ENCODE data around the gene ARSK.

DNA sequence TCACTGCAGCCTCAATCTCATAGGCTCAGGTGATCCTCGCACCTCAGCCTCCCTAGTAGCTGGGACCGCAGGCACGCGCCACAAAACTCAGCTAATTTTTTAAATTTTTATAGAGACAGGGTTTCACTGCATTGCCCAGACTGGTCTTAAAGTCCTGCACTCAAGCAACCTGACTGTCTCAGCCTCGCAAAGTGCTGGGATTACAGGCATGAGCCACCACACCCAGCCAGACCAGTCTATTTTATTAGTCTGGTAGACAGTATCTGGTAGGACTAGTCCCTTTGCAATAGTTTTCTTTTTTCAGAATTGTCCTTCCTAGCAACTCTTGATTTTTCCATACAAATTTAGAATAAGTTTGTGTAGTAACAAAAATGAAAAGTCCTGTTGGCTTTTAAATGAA lies 50.9 kb downstream of the ARSK start:
- TF ChIP-seq, protein P1, sequence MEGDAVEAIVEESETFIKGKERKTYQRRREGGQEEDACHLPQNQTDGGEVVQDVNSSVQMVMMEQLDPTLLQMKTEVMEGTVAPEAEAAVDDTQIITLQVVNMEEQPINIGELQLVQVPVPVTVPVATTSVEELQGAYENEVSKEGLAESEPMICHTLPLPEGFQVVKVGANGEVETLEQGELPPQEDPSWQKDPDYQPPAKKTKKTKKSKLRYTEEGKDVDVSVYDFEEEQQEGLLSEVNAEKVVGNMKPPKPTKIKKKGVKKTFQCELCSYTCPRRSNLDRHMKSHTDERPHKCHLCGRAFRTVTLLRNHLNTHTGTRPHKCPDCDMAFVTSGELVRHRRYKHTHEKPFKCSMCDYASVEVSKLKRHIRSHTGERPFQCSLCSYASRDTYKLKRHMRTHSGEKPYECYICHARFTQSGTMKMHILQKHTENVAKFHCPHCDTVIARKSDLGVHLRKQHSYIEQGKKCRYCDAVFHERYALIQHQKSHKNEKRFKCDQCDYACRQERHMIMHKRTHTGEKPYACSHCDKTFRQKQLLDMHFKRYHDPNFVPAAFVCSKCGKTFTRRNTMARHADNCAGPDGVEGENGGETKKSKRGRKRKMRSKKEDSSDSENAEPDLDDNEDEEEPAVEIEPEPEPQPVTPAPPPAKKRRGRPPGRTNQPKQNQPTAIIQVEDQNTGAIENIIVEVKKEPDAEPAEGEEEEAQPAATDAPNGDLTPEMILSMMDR (conservative IDR thresholded peaks at IDR 0.05; ENCODE audit: low read depth in 2 of 2), result no peak
- no peak for TF ChIP-seq EZH2 (IDR thresholded peaks at IDR 0.05; ENCODE audit: low read depth, unreplicated experiment)
- TF ChIP-seq POLR2AphosphoS5 (IDR thresholded peaks at IDR 0.05; ENCODE audit: low read depth), result no peak
- no peak for TF ChIP-seq ZNF331 (CRISPR knock-in tag; IDR thresholded peaks at IDR 0.05; ENCODE audit: low read depth)
- TF ChIP-seq CREB1 (CRISPR knock-in tag; IDR thresholded peaks at IDR 0.05; ENCODE audit: low read depth), result no peak
- no peak for TF ChIP-seq EZH2phosphoT487 (IDR thresholded peaks at IDR 0.05; ENCODE audit: unreplicated experiment)
- TF ChIP-seq, protein P2, sequence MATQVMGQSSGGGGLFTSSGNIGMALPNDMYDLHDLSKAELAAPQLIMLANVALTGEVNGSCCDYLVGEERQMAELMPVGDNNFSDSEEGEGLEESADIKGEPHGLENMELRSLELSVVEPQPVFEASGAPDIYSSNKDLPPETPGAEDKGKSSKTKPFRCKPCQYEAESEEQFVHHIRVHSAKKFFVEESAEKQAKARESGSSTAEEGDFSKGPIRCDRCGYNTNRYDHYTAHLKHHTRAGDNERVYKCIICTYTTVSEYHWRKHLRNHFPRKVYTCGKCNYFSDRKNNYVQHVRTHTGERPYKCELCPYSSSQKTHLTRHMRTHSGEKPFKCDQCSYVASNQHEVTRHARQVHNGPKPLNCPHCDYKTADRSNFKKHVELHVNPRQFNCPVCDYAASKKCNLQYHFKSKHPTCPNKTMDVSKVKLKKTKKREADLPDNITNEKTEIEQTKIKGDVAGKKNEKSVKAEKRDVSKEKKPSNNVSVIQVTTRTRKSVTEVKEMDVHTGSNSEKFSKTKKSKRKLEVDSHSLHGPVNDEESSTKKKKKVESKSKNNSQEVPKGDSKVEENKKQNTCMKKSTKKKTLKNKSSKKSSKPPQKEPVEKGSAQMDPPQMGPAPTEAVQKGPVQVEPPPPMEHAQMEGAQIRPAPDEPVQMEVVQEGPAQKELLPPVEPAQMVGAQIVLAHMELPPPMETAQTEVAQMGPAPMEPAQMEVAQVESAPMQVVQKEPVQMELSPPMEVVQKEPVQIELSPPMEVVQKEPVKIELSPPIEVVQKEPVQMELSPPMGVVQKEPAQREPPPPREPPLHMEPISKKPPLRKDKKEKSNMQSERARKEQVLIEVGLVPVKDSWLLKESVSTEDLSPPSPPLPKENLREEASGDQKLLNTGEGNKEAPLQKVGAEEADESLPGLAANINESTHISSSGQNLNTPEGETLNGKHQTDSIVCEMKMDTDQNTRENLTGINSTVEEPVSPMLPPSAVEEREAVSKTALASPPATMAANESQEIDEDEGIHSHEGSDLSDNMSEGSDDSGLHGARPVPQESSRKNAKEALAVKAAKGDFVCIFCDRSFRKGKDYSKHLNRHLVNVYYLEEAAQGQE (IDR thresholded peaks at IDR 0.05; ENCODE audit: unreplicated experiment), result no peak
- no peak for TF ChIP-seq JUNB (IDR thresholded peaks at IDR 0.05; ENCODE audit: unreplicated experiment)
- TF ChIP-seq, protein P3, sequence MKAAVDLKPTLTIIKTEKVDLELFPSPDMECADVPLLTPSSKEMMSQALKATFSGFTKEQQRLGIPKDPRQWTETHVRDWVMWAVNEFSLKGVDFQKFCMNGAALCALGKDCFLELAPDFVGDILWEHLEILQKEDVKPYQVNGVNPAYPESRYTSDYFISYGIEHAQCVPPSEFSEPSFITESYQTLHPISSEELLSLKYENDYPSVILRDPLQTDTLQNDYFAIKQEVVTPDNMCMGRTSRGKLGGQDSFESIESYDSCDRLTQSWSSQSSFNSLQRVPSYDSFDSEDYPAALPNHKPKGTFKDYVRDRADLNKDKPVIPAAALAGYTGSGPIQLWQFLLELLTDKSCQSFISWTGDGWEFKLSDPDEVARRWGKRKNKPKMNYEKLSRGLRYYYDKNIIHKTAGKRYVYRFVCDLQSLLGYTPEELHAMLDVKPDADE (IDR thresholded peaks at IDR 0.05), result no peak

Data from GM23338 (cell line).